NB4 (cell line): ENCODE measurements around the gene GPR141.
A peak's percentile ranks its signal among the peaks of the same experiment; 100 is the strongest.

Source experiments
- DNase-seq: peaks from one replicate; pipeline ENCODE4 v3.0.0; 2010; ENCODE audit warnings: low read depth
- H3K4me3 ChIP-seq: one replicate; pipeline ENCODE4 v1.5.1; 2011; ENCODE audit warnings: mild to moderate bottlenecking, low read depth, low read length, moderate library complexity
- CTCF ChIP-seq: IDR thresholded peaks from one replicate; pipeline ENCODE4 v1.5.1; 2012; ENCODE audit warnings: low read depth, low read length
- MAX ChIP-seq: IDR thresholded peaks from 2 replicates; pipeline ENCODE4 v1.6.1; 2011; ENCODE audit warnings: low read depth, low read length
- MYC ChIP-seq: IDR thresholded peaks from 2 replicates; pipeline ENCODE4 v1.6.1; 2011; ENCODE audit warnings: low read depth, low read length
- POLR2A ChIP-seq: IDR thresholded peaks from 2 replicates; pipeline ENCODE4 v1.6.1; 2011; ENCODE audit warnings: mild to moderate bottlenecking; ENCODE audit not compliant: insufficient read length; ENCODE audit errors: extremely low read depth

The GPR141 gene

GRCh38 chr7:37775921-37776320, 92.4 kb downstream of the GPR141 start:
- TF ChIP-seq POLR2A (no peak), CTCF (no peak), MYC (no peak), MAX (no peak)
- DNase-seq: no peak
- H3K4me3 ChIP-seq: no peak overlapping the region

GRCh38 chr7:37781156-37781555, 97.6 kb downstream of the GPR141 start:
- no peak overlapping the region for H3K4me3 ChIP-seq
- no peak for TF ChIP-seq MYC
- no peak for TF ChIP-seq POLR2A
- no peak for TF ChIP-seq MAX
- TF ChIP-seq CTCF: no peak
- DNase-seq: no peak

GRCh38 chr7:37782166-37782565, 98.6 kb downstream of the GPR141 start:
- TF ChIP-seq MAX (no peak), MYC (no peak), POLR2A (no peak)
- DNase-seq: no peak
- no peak overlapping the region for H3K4me3 ChIP-seq

GRCh38 chr7:37784015-37784414, 100.4 kb downstream of the GPR141 start:
- no peak overlapping the region for H3K4me3 ChIP-seq
- TF ChIP-seq MYC (no peak), POLR2A (no peak), CTCF (no peak), MAX (no peak)
- no peak for DNase-seq

- no peak overlapping the region for H3K4me3 ChIP-seq
- no peak for TF ChIP-seq POLR2A
- peak; percentile 68 for TF ChIP-seq MAX
- 0 out of 2 replicates have a peak, but pooled peaks have one; percentile 25 for TF ChIP-seq MYC
- no peak for TF ChIP-seq CTCF
- DNase-seq: peak; percentile 86
Measured at GRCh38 chr7:37786741-37787569, 103.4 kb downstream of the GPR141 start.
